DND-41 (cell line): Measurements from ENCODE around the gene PDE7B.

Source experiments
- ATAC-seq: fragments of 200-7000 bp; cut with Tn5 transposase; 3 replicates; pipeline ENCODE4 v1.9.1; 2021; ENCODE audit warnings: low read depth; ENCODE audit not compliant: insufficient read depth
- DNase-seq: peaks from one replicate; pipeline ENCODE4 v3.0.0-alpha.2; 2020
- H2AFZ ChIP-seq: 2 replicates; pipeline ENCODE4 v1.6.0; 2012; ENCODE audit warnings: low read depth, low read length
- H3K27ac ChIP-seq: 2 replicates; pipeline ENCODE4 v1.5.1; 2012; ENCODE audit warnings: low read length, inconsistent platforms
- H3K27me3 ChIP-seq: fragments of 200-600 bp; sonication (generic); 2 replicates; pipeline ENCODE4 v1.6.0; 2012; ENCODE audit warnings: low read length, mild to moderate bottlenecking, inconsistent platforms; ENCODE audit not compliant: insufficient read depth, poor library complexity
- H3K36me3 ChIP-seq: 2 replicates; pipeline ENCODE4 v1.5.1; 2012; ENCODE audit warnings: low read length, inconsistent platforms; ENCODE audit not compliant: insufficient read depth
- H3K4me1 ChIP-seq: 2 replicates; pipeline ENCODE4 v1.5.1; 2012; ENCODE audit warnings: mild to moderate bottlenecking, low read length; ENCODE audit not compliant: insufficient read depth
- H3K4me2 ChIP-seq: 2 replicates; pipeline ENCODE4 v1.6.0; 2012; ENCODE audit warnings: mild to moderate bottlenecking, moderate library complexity, low read length, inconsistent platforms; ENCODE audit not compliant: insufficient read depth
- H3K4me3 ChIP-seq, 2 experiments: fragments of 200-600 bp in 1 of 2; shearing (Covaris generic) in 1 of 2; 2 replicates each; pipeline ENCODE4 v1.5.1; 2012 to 2016; ENCODE audit warnings: inconsistent platforms in 2 of 2, low read length in 2 of 2, mild to moderate bottlenecking in 2 of 2, low read depth in 1 of 2, moderate library complexity in 1 of 2
- H3K79me2 ChIP-seq: 2 replicates; pipeline ENCODE4 v1.6.0; 2012; ENCODE audit warnings: low read length, inconsistent platforms; ENCODE audit not compliant: insufficient read depth
- H3K9ac ChIP-seq: 2 replicates; pipeline ENCODE4 v1.6.0; 2012; ENCODE audit warnings: low read depth, mild to moderate bottlenecking, inconsistent platforms, low read length, moderate library complexity
- H3K9me3 ChIP-seq: 2 replicates; pipeline ENCODE4 v1.5.1; 2012; ENCODE audit warnings: low read length, moderate library complexity, mild to moderate bottlenecking, inconsistent platforms; ENCODE audit not compliant: insufficient read depth, severe bottlenecking
- H4K20me1 ChIP-seq: 2 replicates; pipeline ENCODE4 v1.6.0; 2012; ENCODE audit warnings: low read length; ENCODE audit not compliant: insufficient read depth
- EZH2 ChIP-seq: IDR thresholded peaks from 3 replicates; pipeline ENCODE4 v1.6.1; 2012; ENCODE audit warnings: borderline replicate concordance, low read depth, mild to moderate bottlenecking, moderate library complexity, low read length, inconsistent platforms; ENCODE audit not compliant: severe bottlenecking
- TF ChIP-seq, protein P1 (sequence below): IDR thresholded peaks from 2 replicates; pipeline ENCODE4 v1.5.1; 2012; ENCODE audit warnings: borderline replicate concordance, low read length, moderate library complexity, mild to moderate bottlenecking; ENCODE audit not compliant: poor library complexity, severe bottlenecking; ENCODE audit errors: extremely low read depth

The PDE7B gene

GRCh38 chr6:136230219-136230853, 378.8 kb downstream of the PDE7B start:
- no peaks in the 10 kb centered on the region for H3K9me3 ChIP-seq
- peaks cover 27% of the 10 kb centered on the region; the same call in 1 of the 2 replicates for H3K36me3 ChIP-seq
- H3K27ac ChIP-seq, result no peak overlapping the region
- TF ChIP-seq, protein P1, sequence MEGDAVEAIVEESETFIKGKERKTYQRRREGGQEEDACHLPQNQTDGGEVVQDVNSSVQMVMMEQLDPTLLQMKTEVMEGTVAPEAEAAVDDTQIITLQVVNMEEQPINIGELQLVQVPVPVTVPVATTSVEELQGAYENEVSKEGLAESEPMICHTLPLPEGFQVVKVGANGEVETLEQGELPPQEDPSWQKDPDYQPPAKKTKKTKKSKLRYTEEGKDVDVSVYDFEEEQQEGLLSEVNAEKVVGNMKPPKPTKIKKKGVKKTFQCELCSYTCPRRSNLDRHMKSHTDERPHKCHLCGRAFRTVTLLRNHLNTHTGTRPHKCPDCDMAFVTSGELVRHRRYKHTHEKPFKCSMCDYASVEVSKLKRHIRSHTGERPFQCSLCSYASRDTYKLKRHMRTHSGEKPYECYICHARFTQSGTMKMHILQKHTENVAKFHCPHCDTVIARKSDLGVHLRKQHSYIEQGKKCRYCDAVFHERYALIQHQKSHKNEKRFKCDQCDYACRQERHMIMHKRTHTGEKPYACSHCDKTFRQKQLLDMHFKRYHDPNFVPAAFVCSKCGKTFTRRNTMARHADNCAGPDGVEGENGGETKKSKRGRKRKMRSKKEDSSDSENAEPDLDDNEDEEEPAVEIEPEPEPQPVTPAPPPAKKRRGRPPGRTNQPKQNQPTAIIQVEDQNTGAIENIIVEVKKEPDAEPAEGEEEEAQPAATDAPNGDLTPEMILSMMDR, result no peak
- TF ChIP-seq EZH2, result no peak
- no peaks in the 10 kb centered on the region for H4K20me1 ChIP-seq
- no peak for DNase-seq
- no peaks in the 10 kb centered on the region for H3K27me3 ChIP-seq
- no peak overlapping the region for H2AFZ ChIP-seq
- H3K4me1 ChIP-seq, result peaks cover 3% of the 10 kb centered on the region; the same call in 1 of the 2 replicates
- no peak overlapping the region for H3K9ac ChIP-seq
- H3K4me3 ChIP-seq, result no peak overlapping the region
- H3K4me2 ChIP-seq, result no peak overlapping the region
- no peak for ATAC-seq
- no peaks in the 10 kb centered on the region for H3K79me2 ChIP-seq

DNA sequence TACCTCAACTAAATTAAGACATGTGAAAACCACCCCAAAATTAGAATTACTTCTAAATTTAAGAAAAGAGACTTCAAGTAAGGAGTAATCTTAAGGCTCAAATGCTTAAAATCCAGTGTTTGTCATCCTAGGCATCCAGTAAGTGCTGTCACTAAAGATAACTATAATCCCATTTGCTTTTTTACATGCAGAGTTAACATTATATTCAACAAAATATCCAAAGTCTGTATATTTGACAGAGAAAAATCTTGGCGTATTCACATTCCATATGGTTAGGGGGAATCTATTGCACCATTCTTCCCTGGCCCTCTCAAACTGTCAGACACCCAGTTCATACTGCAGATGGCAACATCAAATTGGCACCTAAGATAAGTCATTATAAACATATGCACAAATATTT, 381.2 kb downstream of the PDE7B start:
- DNase-seq (no peak), ATAC-seq (no peak)
- no peak overlapping the region for H3K4me2 ChIP-seq
- no peak overlapping the region for H2AFZ ChIP-seq
- H3K4me1 ChIP-seq, result no peaks in the 10 kb centered on the region
- H3K4me3 ChIP-seq, result no peak overlapping the region
- no peaks in the 10 kb centered on the region for H3K27me3 ChIP-seq
- H3K9me3 ChIP-seq, result no peaks in the 10 kb centered on the region
- no peaks in the 10 kb centered on the region for H3K79me2 ChIP-seq
- H4K20me1 ChIP-seq, result no peaks in the 10 kb centered on the region
- H3K9ac ChIP-seq, result no peak overlapping the region
- peaks cover 45% of the 10 kb centered on the region for H3K36me3 ChIP-seq
- no peak overlapping the region for H3K27ac ChIP-seq
- TF ChIP-seq, protein P1, result no peak
- no peak for TF ChIP-seq EZH2

DNA sequence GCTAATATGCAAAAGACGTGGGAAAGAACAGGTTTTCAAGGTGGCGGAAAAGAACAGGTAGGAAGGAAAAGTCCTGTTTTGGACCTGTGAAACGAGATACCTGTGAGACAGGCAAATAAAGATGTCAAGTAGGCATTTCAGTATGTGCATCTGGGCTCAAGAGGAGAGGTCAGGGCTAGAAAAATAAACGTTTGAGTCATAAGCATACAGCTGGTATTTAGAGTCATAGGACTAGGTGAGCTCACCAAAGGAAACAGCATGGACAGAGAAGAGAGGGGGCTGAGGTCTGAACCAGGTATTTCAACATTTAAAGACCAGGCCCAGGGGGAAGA, 383.7 kb downstream of the PDE7B start:
- peaks cover 65% of the 10 kb centered on the region for H3K36me3 ChIP-seq

More for the DNA sequence above, 383.7 kb downstream of the PDE7B start:
- Histone ChIP-seq H3K9me3 (no peaks in the 10 kb centered on the region), H3K4me2 (no peak overlapping the region), H3K9ac (no peak overlapping the region), H3K79me2 (no peaks in the 10 kb centered on the region), H3K4me3 (no peak overlapping the region), H3K27ac (no peak overlapping the region), H3K27me3 (no peaks in the 10 kb centered on the region), H3K4me1 (no peaks in the 10 kb centered on the region), H4K20me1 (no peaks in the 10 kb centered on the region), H2AFZ (no peak overlapping the region)
- TF ChIP-seq EZH2, result no peak
- TF ChIP-seq, protein P1, result no peak
- no peak for DNase-seq
- no peak for ATAC-seq
